GM12878 (cell line): ENCODE data around the gene CMC1. TPM values are rescaled to one million over a fixed set of nuclear protein-coding genes. Genes with fewer than 3 reads are reported as not detected.

ENCODE experiments used
- ATAC-seq: fragments of 200-7000 bp; cut with Tn5 transposase; 3 replicates; pipeline ENCODE4 v1.9.1; 2020; ENCODE audit warnings: mild to moderate bottlenecking, moderate library complexity
- BruUV-seq: library from RNA; stranded (reverse); fragments of 400-500 nt; replicated peaks from 2 replicates; lab custom pipeline; 2021; lab: Mats Ljungman, UMichigan
- CTCF ChIA-PET: fragments of 300-600 bp; sonication (Branson Sonifier 250); formaldehyde crosslinking; extraction: SDS; loops from one replicate; lab custom pipeline; 2021; ENCODE audit warnings: inconsistent platforms; lab: Yijun Ruan, JAX
- POLR2A ChIA-PET: fragments of 350-600 bp; formaldehyde crosslinking; extraction: SDS; loops from one replicate; lab custom pipeline; 2021; ENCODE audit warnings: inconsistent platforms; lab: Charles Lee
- RAD21 ChIA-PET: fragments of 300-600 bp; sonication (Branson Sonifier 250); formaldehyde crosslinking; loops from one replicate; lab custom pipeline; 2023; ENCODE audit warnings: antibody characterized with exemption; ENCODE audit not compliant: unreplicated experiment; lab: Charles Lee
- SMC1A ChIA-PET: fragments of 300-600 bp; sonication (Branson Sonifier 250); formaldehyde crosslinking; loops from one replicate; lab custom pipeline; 2023; ENCODE audit not compliant: unreplicated experiment, uncharacterized antibody; lab: Charles Lee
- DNase-seq: peaks from one replicate; pipeline ENCODE4 v3.0.0-alpha.2; 2011; ENCODE audit warnings: low read depth, low spot score
- FAIRE-seq: peaks from 3 replicates; lab custom pipeline; 2011; peaks lifted over from hg19 to GRCh38; lab: Jason Lieb, UNC
- H2AFZ ChIP-seq: 2 replicates; pipeline ENCODE4 v1.6.0; 2011; ENCODE audit warnings: low read depth, low read length, control low read depth; ENCODE audit not compliant: control insufficient read depth
- H3K27ac ChIP-seq: 2 replicates; pipeline ENCODE4 v1.5.1; 2011; ENCODE audit warnings: control low read depth; ENCODE audit not compliant: control insufficient read depth, insufficient read depth
- H3K27me3 ChIP-seq, 2 experiments: replicated peaks in 1 of 2; 2 replicates each; pipeline versions ENCODE4 v1.6.0 to v1.6.1; 2011; ENCODE audit warnings: low read length in 1 of 2; ENCODE audit not compliant: control insufficient read depth in 2 of 2, insufficient read depth in 2 of 2
- H3K36me3 ChIP-seq, 2 experiments: 2 replicates each; pipeline ENCODE4 v1.5.1; 2011; ENCODE audit warnings: low read length in 1 of 2; ENCODE audit not compliant: control insufficient read depth in 2 of 2, insufficient read depth in 2 of 2
- H3K4me1 ChIP-seq: 2 replicates; pipeline ENCODE4 v1.6.1; 2011; ENCODE audit warnings: mild to moderate bottlenecking, low read length, moderate library complexity, mixed read lengths; ENCODE audit not compliant: control insufficient read depth, insufficient read depth
- H3K4me2 ChIP-seq: 2 replicates; pipeline ENCODE4 v1.6.0; 2011; ENCODE audit warnings: control low read depth; ENCODE audit not compliant: control insufficient read depth, insufficient read depth
- H3K4me3 ChIP-seq: fragments of 200-600 bp; sonication (generic); 2 replicates; pipeline ENCODE4 v1.5.1; 2016
- H3K79me2 ChIP-seq: 2 replicates; pipeline ENCODE4 v1.6.0; 2011; ENCODE audit warnings: low read length; ENCODE audit not compliant: control insufficient read depth, insufficient read depth
- H3K9ac ChIP-seq: 2 replicates; pipeline ENCODE4 v1.8.0; 2011; ENCODE audit warnings: low read length, control low read depth, mixed read lengths; ENCODE audit not compliant: control insufficient read depth, insufficient read depth
- H3K9me3 ChIP-seq: replicated peaks from 3 replicates; pipeline ENCODE4 v1.5.1; 2011; ENCODE audit warnings: mild to moderate bottlenecking, low read length; ENCODE audit not compliant: control insufficient read depth, insufficient read depth
- H4K20me1 ChIP-seq: 2 replicates; pipeline ENCODE4 v1.6.0; 2011; ENCODE audit not compliant: control insufficient read depth, insufficient read depth
- BHLHE40 ChIP-seq, 2 experiments: fragments of 450-650 bp in 1 of 2; IDR thresholded peaks; 2 replicates each; pipeline ENCODE4 v1.6.1; 2011 to 2017; ENCODE audit warnings: low read depth in 2 of 2, borderline replicate concordance in 1 of 2, improper control_type of control experiment in 1 of 2, low read length in 1 of 2, mild to moderate bottlenecking in 1 of 2
- CEBPB ChIP-seq, 2 experiments: fragments of 150-350 bp in 1 of 2; IDR thresholded peaks; 2 replicates each; pipeline ENCODE4 v1.6.1; 2012 to 2014; ENCODE audit warnings: low read depth in 2 of 2, low read length in 2 of 2, borderline replicate concordance in 1 of 2, inconsistent platforms in 1 of 2
- DPF2 ChIP-seq: fragments of 450-650 bp; IDR thresholded peaks from 2 replicates; pipeline ENCODE4 v1.6.1; 2017; ENCODE audit warnings: mild to moderate bottlenecking
- IKZF1 ChIP-seq: fragments of 450-650 bp; conservative IDR thresholded peaks from 2 replicates; pipeline ENCODE4 v1.6.1; 2017; ENCODE audit warnings: antibody characterized with exemption, mild to moderate bottlenecking
- IKZF2 ChIP-seq, 2 experiments: fragments of 450-650 bp; IDR thresholded peaks; 2 replicates each; pipeline ENCODE4 v1.6.1; 2017; ENCODE audit warnings: mild to moderate bottlenecking in 2 of 2, moderate library complexity in 2 of 2
- RCOR1 ChIP-seq: conservative IDR thresholded peaks from 2 replicates; pipeline ENCODE4 v1.6.1; 2012; ENCODE audit warnings: low read depth, low read length, improper control_type of control experiment
- SPI1 ChIP-seq: IDR thresholded peaks from 2 replicates; pipeline ENCODE4 v1.6.1; 2011; ENCODE audit warnings: low read depth, mild to moderate bottlenecking, low read length, moderate library complexity, borderline replicate concordance; ENCODE audit not compliant: insufficient read depth
- WGBS: methylation state at CpG from one replicate; pipeline ENCODE4 v1.1.6; 2016; ENCODE audit warnings: low lambda C conversion rate; ENCODE audit not compliant: insufficient replicate concordance, insufficient coverage; ENCODE audit errors: missing lambda C conversion rate; 5-methylcytosine and 5-hydroxymethylcytosine counted together
- in situ Hi-C: fragments of 300-500 bp; cut with MboI; formaldehyde crosslinking; loops from 9 replicates; pipeline ENCODE4 v1.14.3; 2018; ENCODE audit warnings: mixed read lengths
- intact Hi-C: fragments of 100-400 bp; cut with micrococcal nuclease; formaldehyde crosslinking; loops from one replicate; pipeline ENCODE4 v1.14.2; 2022; ENCODE audit not compliant: unreplicated experiment
- polyA plus RNA-seq, 11 experiments: library from polyadenylated mRNA; depleted of rRNA in 4 of 11; unstranded in 6 of 11; stranded (reverse) in 5 of 11; fragments of >200 nt; fragmentation: Nextera tagmentation in 4 of 11; fragmentation: Illumina TruSeq in 1 of 11; extraction: Ambion mirVana in 4 of 11; extraction: Trizol in 1 of 11; gene quantifications; 1 replicate in 1 of 11; 2 replicates in 10 of 11; pipeline versions ENCODE4 v1.2.1 to v1.2.3, GENCODE V29; 2011 to 2016; ENCODE audit warnings: inconsistent platforms in 2 of 11, missing spikeins in 2 of 11, low read depth in 1 of 11
- total RNA-seq, 4 experiments: library from RNA; depleted of rRNA in 3 of 4; stranded (reverse); fragments of >200 nt in 3 of 4; fragmentation: Illumina TruSeq in 1 of 4; extraction: Trizol in 1 of 4; gene quantifications; 2 replicates each; pipeline versions ENCODE4 v1.2.1 to v1.2.3, GENCODE V29; 2013 to 2021

The CMC1 gene
- total and polyA plus RNA-seq, 10 of the 15 experiments (the other 5 are each of a cell fraction or from before 2014, with no cell fraction given), result 12.3 to 118 (median 29.3) TPM

GRCh38 chr3:28243424-28244106, 2.1 kb downstream of the CMC1 start:
- Histone ChIP-seq H3K4me1 (no peaks in the 10 kb centered on the region), H3K4me3 (peak overlapping the region; percentile 13; the same call in 1 of the 2 replicates), H3K4me2 (no peak overlapping the region; the same call in 1 of the 2 replicates), H3K9me3 (no peaks in the 10 kb centered on the region), H3K27me3 (no peaks in the 10 kb centered on the region), H4K20me1 (no peaks in the 10 kb centered on the region), H2AFZ (no peak overlapping the region), H3K9ac (no peak overlapping the region), H3K27ac (no peak overlapping the region), H3K79me2 (peaks cover 38% of the 10 kb centered on the region), H3K36me3 (no peaks in the 10 kb centered on the region)
- TF ChIP-seq CEBPB (IDR thresholded peaks at IDR 0.05; ENCODE audit: borderline replicate concordance in 1 of 2, low read depth in 2 of 2, low read length in 2 of 2) (no peak), IKZF2 (IDR thresholded peaks at IDR 0.05) (0 out of 4 replicates have a peak, but pooled peaks of 1 of the 2 experiments have one; percentile 20), DPF2 (peak; percentile 9; the same call in 1 of the 2 replicates), RCOR1 (no peak), IKZF1 (peak; percentile 20), BHLHE40 (IDR thresholded peaks at IDR 0.05; ENCODE audit: borderline replicate concordance in 1 of 2, low read depth in 2 of 2, low read length in 1 of 2) (peak in 1 of 2 experiments; percentile 66; a peak in 2 of 4 replicates), SPI1 (peak; percentile 38; the same call in 1 of the 2 replicates)
- ChIA-PET CTCF (interaction anchor here (1.2 kb wide), 1 partner anchor 114 kb away, joined by 3 read pairs; no protein-coding TSS in a partner anchor), RAD21 (interaction anchor here (0.8 to 2.3 kb wide), 13 partner anchors 9 to 123 kb away, joined by 3 to 11 read pairs (median 5); no protein-coding TSS in a partner anchor), SMC1A (interaction anchor here (0.8 to 8.2 kb wide), 17 partner anchors 8 to 532 kb away, joined by 3 to 43 read pairs (median 4); no protein-coding TSS in a partner anchor), POLR2A (interaction anchor here (0.5 to 5.3 kb wide), 8 partner anchors 9 to 524 kb away, joined by 3 to 31 read pairs (median 3); partner anchors contain the start of genes AZI2 and ZCWPW2)
- DNase-seq, result no peak
- ATAC-seq, result no peak
- intact Hi-C loops, result loop anchor here (5.0 kb wide), 2 partner anchors 206 to 761 kb away; partner anchors contain the start of gene SLC4A7
- no TSS peak for BruUV-seq
- WGBS, result 81% methylated on average over 3 of the region's 3 CpGs
- in situ Hi-C loops, result no loop called here
- no peak for FAIRE-seq
